Measurements from ENCODE around the gene EMSY.

The EMSY gene

GRCh38 chr11:76597533-76598425, 153.0 kb downstream of the EMSY start:
- DNase-seq: no peak

GRCh38 chr11:76598426-76598839, 153.6 kb downstream of the EMSY start:
- peak; percentile 47 to 57 for DNase-seq

GRCh38 chr11:76599041-76600013, 154.5 kb downstream of the EMSY start:
- DNase-seq: no peak

GRCh38 chr11:76600124-76600655, 155.4 kb downstream of the EMSY start:
- no peak for DNase-seq

GRCh38 chr11:76601272-76601671, 156.5 kb downstream of the EMSY start:
- no peak for DNase-seq

GRCh38 chr11:76601724-76602123, 156.9 kb downstream of the EMSY start:
- no peak for DNase-seq

GRCh38 chr11:76602431-76602861, 157.6 kb downstream of the EMSY start:
- DNase-seq: no peak
